Breast epithelium (tissue), 3 donors: Measurements from ENCODE around the gene ZNF286A.
"Not testable (repeated sequence)": the region's sequence is repeated elsewhere in the genome, so short reads cannot be mapped to it uniquely, and the experiment has no call there.

Experiments
- CTCF ChIP-seq, 3 donors: fragments of 450-650 bp; IDR thresholded peaks; one replicate each; pipeline ENCODE4 v1.5.1; 2016 to 2017; ENCODE audit warnings: antibody characterized with exemption in 3 of 3, mild to moderate bottlenecking in 3 of 3, moderate library complexity in 3 of 3
- POLR2A ChIP-seq: fragments of 450-650 bp; IDR thresholded peaks from one replicate; pipeline ENCODE4 v1.6.1; 2016; ENCODE audit warnings: antibody characterized with exemption, mild to moderate bottlenecking, moderate library complexity

- not testable (repeated sequence) for TF ChIP-seq CTCF (IDR thresholded peaks at IDR 0.05); POLR2A
Measured at GRCh38 chr17:15654401-15654800, 45.2 kb upstream of the ZNF286A start.
